Stimulated activated CD8-positive, alpha-beta memory T cell treated with anti-CD3 and anti-CD28 coated beads, Interleukin-2, amount 100 ng/mL, for 1 hour (primary cell): ENCODE measurements around the gene PTGFRN.

Experiments
- DNase-seq, 2 donors: peaks; one replicate each; pipeline ENCODE4 v3.0.0-alpha.2; 2020; ENCODE audit warnings: low read depth in 2 of 2

The PTGFRN gene

DNA sequence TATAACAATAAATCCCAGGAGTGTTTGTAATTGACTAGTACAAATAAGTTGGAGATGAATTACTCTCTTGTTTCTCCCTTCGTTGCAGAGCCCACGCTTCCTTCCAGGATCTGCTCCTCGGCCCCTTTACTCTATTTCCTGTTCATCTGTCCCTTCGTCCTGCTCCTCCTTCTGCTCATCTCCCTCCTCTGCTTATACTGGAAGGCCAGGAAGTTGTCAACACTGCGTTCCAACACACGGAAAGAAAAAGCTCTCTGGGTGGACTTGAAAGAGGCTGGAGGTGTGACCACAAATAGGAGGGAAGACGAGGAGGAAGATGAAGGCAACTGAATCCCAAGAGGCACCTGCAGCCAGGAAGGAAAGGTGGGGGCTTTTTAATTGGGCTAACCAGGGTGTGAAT is 124.1 kb downstream of the PTGFRN start:
- no peak for DNase-seq

GRCh38 chr1:117034791-117035290 is 125.1 kb downstream of the PTGFRN start:
- no peak for DNase-seq

DNA sequence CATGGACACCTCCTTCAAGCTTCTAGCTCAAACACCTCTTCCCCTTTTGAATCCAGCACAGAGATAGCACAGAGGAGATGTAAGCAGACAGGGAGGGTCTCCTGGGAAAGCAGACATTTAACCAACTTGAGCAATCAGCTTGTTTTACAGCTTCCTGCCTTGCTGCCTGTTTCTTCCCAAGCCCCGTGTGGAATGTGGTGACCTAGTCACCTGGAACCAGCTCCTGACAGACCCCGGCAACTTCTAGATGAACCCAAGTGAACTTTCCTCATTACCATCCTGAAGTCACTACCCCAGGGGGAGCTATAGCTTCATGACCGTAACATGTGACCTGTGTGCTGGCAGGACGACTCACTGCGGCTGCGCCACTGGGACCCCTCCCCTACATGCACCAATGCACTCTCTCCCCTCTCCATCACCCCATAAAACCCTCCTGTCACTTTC is 126.3 kb downstream of the PTGFRN start:
- no peak for DNase-seq

DNA sequence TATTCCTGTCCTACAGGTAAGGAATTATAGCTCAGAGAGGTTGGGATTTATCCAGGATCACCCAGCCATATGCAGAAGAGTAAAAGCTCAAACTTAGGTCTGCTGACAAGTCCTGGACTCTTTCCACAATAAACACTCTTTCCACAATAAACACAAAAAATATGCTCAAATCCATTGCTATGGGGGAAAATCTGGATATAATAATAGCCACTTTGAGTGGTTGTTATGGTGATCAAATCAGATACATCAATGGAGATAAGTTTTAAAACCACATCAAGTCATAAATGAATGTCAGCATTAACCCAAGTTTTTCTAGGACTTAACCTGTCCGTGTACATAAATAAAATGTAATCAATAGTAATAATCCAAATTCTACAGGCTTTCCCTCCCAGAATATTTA is 128.1 kb downstream of the PTGFRN start:
- no peak for DNase-seq

GRCh38 chr1:117038236-117038635 is 128.5 kb downstream of the PTGFRN start:
- DNase-seq = no peak
